T-cell (primary cell): ENCODE results near the gene DEPDC1B. TPM values are rescaled to one million over a fixed set of nuclear protein-coding genes. Genes with fewer than 3 reads are reported as not detected.
"Not testable (repeated sequence)": the region's sequence is repeated elsewhere in the genome, so short reads cannot be mapped to it uniquely, and the experiment has no call there.

Experiments
- ATAC-seq, 4 experiments: fragments of 200-7000 bp in 3 of 4; fragments of 150-1000 bp in 1 of 4; cut with Tn5 transposase; replicated peaks in 1 of 4; 1 replicate in 3 of 4; 2 replicates in 1 of 4; pipeline ENCODE4 v1.10.0; 2021; ENCODE audit warnings: moderate library complexity in 3 of 4, mild to moderate bottlenecking in 2 of 4, moderate number of reproducible peaks in 1 of 4
- CTCF ChIA-PET, 2 donors: fragments of 300-600 bp; sonication (Branson Sonifier 250); formaldehyde crosslinking; loops; one replicate each; lab custom pipeline; 2022; ENCODE audit warnings: antibody characterized with exemption in 2 of 2; lab: Charles Lee
- POLR2A ChIA-PET, 2 donors: fragments of 300-600 bp; sonication (Branson Sonifier 250); formaldehyde crosslinking; loops; one replicate each; lab custom pipeline; 2022; ENCODE audit warnings: antibody characterized with exemption in 2 of 2; lab: Charles Lee
- DNase-seq, 35 experiments: peaks; one replicate each; pipeline versions ENCODE4 v3.0.0 to v3.0.0-alpha.2; 2013 to 2023
- H3K27ac ChIP-seq: one replicate; pipeline ENCODE4 v1.5.1; 2013; ENCODE audit warnings: low read length
- H3K27me3 ChIP-seq, 2 experiments: replicated peaks in 1 of 2; 1 replicate in 1 of 2; 2 replicates in 1 of 2; pipeline versions ENCODE4 v1.6.1 to v1.7.0; 2013; ENCODE audit warnings: low read length in 1 of 2, mixed read lengths in 1 of 2; ENCODE audit not compliant: control insufficient read depth in 2 of 2, insufficient read depth in 2 of 2; ENCODE audit errors: extremely low read depth in 1 of 2
- H3K36me3 ChIP-seq, 2 donors: 1 replicate in 1 of 2; 2 replicates in 1 of 2; pipeline versions ENCODE4 v1.6.1 to v1.7.0; 2013; ENCODE audit warnings: low read length in 1 of 2; ENCODE audit not compliant: control insufficient read depth in 2 of 2, insufficient read depth in 1 of 2; ENCODE audit errors: extremely low read depth in 1 of 2
- H3K4me1 ChIP-seq, 2 experiments: 1 replicate in 1 of 2; 2 replicates in 1 of 2; pipeline versions ENCODE4 v1.6.1 to v1.7.0; 2013; ENCODE audit warnings: low read length in 2 of 2, mixed read lengths in 1 of 2; ENCODE audit not compliant: insufficient read depth in 2 of 2, control insufficient read depth in 1 of 2; ENCODE audit errors: extremely low read depth in 1 of 2
- H3K4me3 ChIP-seq, 2 donors: 1 replicate in 1 of 2; 2 replicates in 1 of 2; pipeline versions ENCODE4 v1.5.1 to v1.7.0; 2013; ENCODE audit warnings: mild to moderate bottlenecking in 2 of 2, low read length in 1 of 2, moderate library complexity in 1 of 2; ENCODE audit not compliant: control insufficient read depth in 1 of 2; ENCODE audit errors: extremely low read depth in 1 of 2
- H3K9me3 ChIP-seq: 2 replicates; pipeline ENCODE4 v1.7.0; 2013
- H3K27ac Mint-ChIP-seq, 2 donors: one replicate each; pipeline ENCODE4 v1.8.0; 2020 to 2021; ENCODE audit warnings: mild to moderate bottlenecking in 2 of 2, mixed read lengths in 2 of 2
- H3K27me3 Mint-ChIP-seq, 2 donors: one replicate each; pipeline ENCODE4 v1.8.0; 2021 to 2022; ENCODE audit warnings: mixed read lengths in 2 of 2
- H3K36me3 Mint-ChIP-seq: one replicate; pipeline ENCODE4 v1.8.0; 2021; ENCODE audit warnings: mixed read lengths
- H3K4me1 Mint-ChIP-seq, 3 donors: one replicate each; pipeline ENCODE4 v1.8.0; 2020 to 2022; ENCODE audit warnings: mixed read lengths in 3 of 3, mild to moderate bottlenecking in 1 of 3
- H3K4me3 Mint-ChIP-seq, 3 donors: one replicate each; pipeline ENCODE4 v1.8.0; 2020 to 2022; ENCODE audit warnings: mild to moderate bottlenecking in 3 of 3, mixed read lengths in 3 of 3, moderate library complexity in 3 of 3
- H3K9me3 Mint-ChIP-seq, 3 donors: one replicate each; pipeline ENCODE4 v1.8.0; 2020 to 2022; ENCODE audit warnings: mixed read lengths in 3 of 3
- WGBS: methylation state at CpG from one replicate; pipeline ENCODE4 v1.1.5; 2013; ENCODE audit warnings: missing lambda C conversion rate; ENCODE audit not compliant: insufficient coverage; 5-methylcytosine and 5-hydroxymethylcytosine counted together
- total RNA-seq, 35 experiments: library from RNA in 6 of 35; stranded (reverse) in 6 of 35; fragments of 120-200 nt in 1 of 35; gene quantifications; one replicate each; pipeline versions ENCODE4 v1.2.1 to v1.2.4 and lab custom pipeline; 2013 to 2026

Gene DEPDC1B
- total RNA-seq, 5 donors from 2014 or later (not counting 1 experiment from before 2014, with no cell fraction given): 0.44 to 0.98 (median 0.64) TPM

DNA sequence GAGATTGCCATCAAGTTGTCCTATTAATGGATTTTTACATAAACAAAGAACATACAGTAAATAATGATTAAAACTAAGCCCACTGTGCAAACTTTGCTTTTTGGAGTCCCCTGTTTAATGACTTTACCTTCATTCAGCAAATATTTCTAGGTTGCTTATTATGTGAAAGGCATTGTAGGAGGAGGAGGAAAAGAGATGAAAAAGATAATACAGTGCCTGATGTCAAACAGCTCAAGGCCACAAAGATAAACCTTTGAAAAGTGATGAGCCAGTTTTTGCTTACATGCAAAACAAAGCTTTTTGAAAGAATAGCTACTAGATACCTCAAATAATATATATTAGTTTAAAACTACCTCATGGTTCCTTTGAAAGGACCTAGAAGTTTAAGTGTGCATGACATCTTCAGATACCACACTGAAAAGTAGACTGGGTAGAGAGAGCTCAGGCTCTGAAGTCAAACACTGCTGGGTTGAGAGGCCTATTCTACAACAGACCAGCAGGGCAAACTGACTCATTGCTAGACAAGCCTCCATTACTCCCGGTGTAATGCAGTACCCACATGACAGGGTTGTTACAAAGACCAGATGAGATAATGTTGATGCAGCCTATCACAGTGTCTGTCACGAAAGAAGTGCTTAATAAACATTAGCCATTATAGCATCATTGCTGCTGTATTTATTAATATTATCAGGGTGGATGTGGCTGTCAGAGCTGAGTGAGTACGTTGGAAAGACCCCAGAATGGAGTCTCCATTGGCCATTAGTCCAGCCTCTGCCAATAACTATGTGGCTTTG, 11.8 kb downstream of the DEPDC1B start:
- ATAC-seq (peak; percentile 37 to 72 (median 52)), DNase-seq (peak in 1 of 35 experiments; percentile 30)
- Mint-ChIP-seq H3K27me3 (no peaks in the 10 kb centered on the region), H3K4me3 (no peak overlapping the region), H3K4me1 (peaks cover 0 to 6% (median 0%) of the 10 kb centered on the region in 3 donors), H3K9me3 (no peaks in the 10 kb centered on the region), H3K27ac (no peak overlapping the region), H3K36me3 (no peaks in the 10 kb centered on the region)
- CTCF ChIA-PET: interaction anchor here (0.6 to 1.7 kb wide), 5 partner anchors 10 to 19 kb away, joined by 3 to 7 read pairs (median 3); partner anchors contain the start of gene DEPDC1B (in 1 of the 2)
- WGBS: no CpG with 5 or more reads among the region's 3 CpGs
- no peak overlapping the region for H3K27ac ChIP-seq
- H3K36me3 ChIP-seq: no peaks in the 10 kb centered on the region
- no peaks in the 10 kb centered on the region for H3K4me1 ChIP-seq
- H3K27me3 ChIP-seq: no peaks in the 10 kb centered on the region
- POLR2A ChIA-PET: interaction anchor here in 1 of 2 donors (0.6 kb wide), 1 partner anchor 270 kb away, joined by 3 read pairs; no protein-coding TSS in a partner anchor
- no peak overlapping the region for H3K4me3 ChIP-seq
- no peaks in the 10 kb centered on the region for H3K9me3 ChIP-seq

GRCh38 chr5:60686157-60686556, 13.8 kb downstream of the DEPDC1B start:
- no peak for ATAC-seq
- H3K4me3 ChIP-seq: no peak overlapping the region
- no peaks in the 10 kb centered on the region for H3K36me3 ChIP-seq
- DNase-seq: no peak
- Mint-ChIP-seq H3K27me3 (no peaks in the 10 kb centered on the region), H3K27ac (no peak overlapping the region), H3K36me3 (no peaks in the 10 kb centered on the region), H3K4me1 (peaks cover 0 to 9% (median 0%) of the 10 kb centered on the region in 3 donors), H3K9me3 (no peaks in the 10 kb centered on the region), H3K4me3 (no peak overlapping the region)
- WGBS: 86% methylated on average over 1 of the region's 4 CpGs
- H3K9me3 ChIP-seq: no peaks in the 10 kb centered on the region
- H3K27ac ChIP-seq: no peak overlapping the region
- ChIA-PET CTCF (interaction anchor here (0.5 to 0.9 kb wide), 2 partner anchors 17 kb away, joined by 3 read pairs; no protein-coding TSS in a partner anchor), POLR2A (no interaction called here)
- no peaks in the 10 kb centered on the region for H3K27me3 ChIP-seq
- no peaks in the 10 kb centered on the region for H3K4me1 ChIP-seq

- no peaks in the 10 kb centered on the region for H3K36me3 Mint-ChIP-seq
- Histone ChIP-seq H3K4me1 (no peaks in the 10 kb centered on the region), H3K27ac (no peak overlapping the region), H3K4me3 (no peak overlapping the region), H3K27me3 (no peaks in the 10 kb centered on the region), H3K36me3 (no peaks in the 10 kb centered on the region), H3K9me3 (no peaks in the 10 kb centered on the region)
- POLR2A ChIA-PET: no interaction called here
- H3K27me3 Mint-ChIP-seq: no peaks in the 10 kb centered on the region
- 100% methylated on average over 1 of the region's 2 CpGs for WGBS
- DNase-seq (no peak), ATAC-seq (no peak)
- H3K27ac Mint-ChIP-seq: no peak overlapping the region
- no peaks in the 10 kb centered on the region for H3K9me3 Mint-ChIP-seq
- CTCF ChIA-PET: interaction anchor here (0.5 to 0.9 kb wide), 2 partner anchors 17 kb away, joined by 3 read pairs; no protein-coding TSS in a partner anchor
- no peak overlapping the region for H3K4me3 Mint-ChIP-seq
- H3K4me1 Mint-ChIP-seq: peaks cover 0 to 9% (median 0%) of the 10 kb centered on the region in 3 donors
Measured at GRCh38 chr5:60685700-60686099, 14.3 kb downstream of the DEPDC1B start.

GRCh38 chr5:60685028-60685427, 14.9 kb downstream of the DEPDC1B start:
- Histone ChIP-seq H3K4me1 (no peaks in the 10 kb centered on the region), H3K9me3 (no peaks in the 10 kb centered on the region), H3K27me3 (no peaks in the 10 kb centered on the region), H3K4me3 (no peak overlapping the region), H3K27ac (no peak overlapping the region), H3K36me3 (no peaks in the 10 kb centered on the region)
- no peak overlapping the region for H3K4me3 Mint-ChIP-seq
- peaks cover 0 to 9% (median 0%) of the 10 kb centered on the region in 3 donors for H3K4me1 Mint-ChIP-seq
- no peak for ATAC-seq
- no peak overlapping the region for H3K27ac Mint-ChIP-seq
- DNase-seq: no peak
- CTCF ChIA-PET: interaction anchor here in 1 of 2 donors (0.7 to 0.8 kb wide), 2 partner anchors 18 to 157 kb away, joined by 3 to 4 read pairs; no protein-coding TSS in a partner anchor
- no peaks in the 10 kb centered on the region for H3K27me3 Mint-ChIP-seq
- no peaks in the 10 kb centered on the region for H3K36me3 Mint-ChIP-seq
- H3K9me3 Mint-ChIP-seq: no peaks in the 10 kb centered on the region
- POLR2A ChIA-PET: no interaction called here
- 100% methylated on average over 1 of the region's 6 CpGs for WGBS

- DNase-seq, H3K27ac Mint-ChIP-seq, H3K36me3 ChIP-seq, ATAC-seq, H3K27me3 ChIP-seq, H3K4me3 ChIP-seq, H3K27ac ChIP-seq, H3K9me3 Mint-ChIP-seq, H3K36me3 Mint-ChIP-seq, H3K4me1 ChIP-seq, POLR2A ChIA-PET, H3K4me3 Mint-ChIP-seq, H3K27me3 Mint-ChIP-seq, H3K9me3 ChIP-seq: not testable (repeated sequence)
- WGBS: no CpG with 5 or more reads among the region's 5 CpGs
- H3K4me1 Mint-ChIP-seq: peaks cover 0 to 11% (median 2%) of the 10 kb centered on the region in 3 donors
- CTCF ChIA-PET: interaction anchor here in 1 of 2 donors (1.1 kb wide), 1 partner anchor 22 kb away, joined by 4 read pairs; no protein-coding TSS in a partner anchor
Measured at GRCh38 chr5:60682007-60682406, 18.0 kb downstream of the DEPDC1B start.

- no peaks in the 10 kb centered on the region for H3K27me3 ChIP-seq
- Mint-ChIP-seq H3K4me3 (no peak overlapping the region), H3K9me3 (no peaks in the 10 kb centered on the region), H3K4me1 (peaks cover 0 to 11% (median 2%) of the 10 kb centered on the region in 3 donors), H3K27me3 (no peaks in the 10 kb centered on the region), H3K27ac (no peak overlapping the region), H3K36me3 (no peaks in the 10 kb centered on the region)
- POLR2A ChIA-PET: no interaction called here
- DNase-seq (no peak), ATAC-seq (no peak)
- no peak overlapping the region for H3K4me3 ChIP-seq
- H3K9me3 ChIP-seq: no peaks in the 10 kb centered on the region
- WGBS: no CpG with 5 or more reads among the region's 2 CpGs
- H3K4me1 ChIP-seq: no peaks in the 10 kb centered on the region
- CTCF ChIA-PET: no interaction called here
- no peaks in the 10 kb centered on the region for H3K36me3 ChIP-seq
- no peak overlapping the region for H3K27ac ChIP-seq
Measured at GRCh38 chr5:60679816-60680215, 20.1 kb downstream of the DEPDC1B start.
